Nephron (organoid): Measurements from ENCODE around the gene PPM1L.

Source experiments
- H3K27ac Mint-ChIP-seq, 3 experiments: 2 replicates each; pipeline ENCODE4 v1.8.0; 2020; ENCODE audit warnings: mixed read lengths in 3 of 3, mild to moderate bottlenecking in 2 of 3, moderate library complexity in 1 of 3
- H3K27me3 Mint-ChIP-seq: 2 replicates; pipeline ENCODE4 v1.8.0; 2021; ENCODE audit warnings: low read depth, mild to moderate bottlenecking, moderate library complexity, mixed read lengths
- H3K36me3 Mint-ChIP-seq: 2 replicates; pipeline ENCODE4 v1.8.0; 2020; ENCODE audit warnings: low read depth, mixed read lengths
- H3K4me1 Mint-ChIP-seq: 2 replicates; pipeline ENCODE4 v1.8.0; 2020; ENCODE audit warnings: mixed read lengths
- H3K4me3 Mint-ChIP-seq, 3 experiments: 2 replicates each; pipeline ENCODE4 v1.8.0; 2020; ENCODE audit warnings: mild to moderate bottlenecking in 3 of 3, mixed read lengths in 3 of 3, moderate library complexity in 2 of 3
- H3K9me3 Mint-ChIP-seq: 2 replicates; pipeline ENCODE4 v1.8.0; 2020; ENCODE audit warnings: mixed read lengths
- TF ChIP-seq, protein P1 (sequence below), 3 experiments: fragments of 200-600 bp; sonication (generic); IDR thresholded peaks; one replicate each; pipeline ENCODE4 v1.5.0; 2021; ENCODE audit warnings: antibody characterized with exemption in 3 of 3; ENCODE audit not compliant: unreplicated experiment in 3 of 3

The PPM1L gene

DNA sequence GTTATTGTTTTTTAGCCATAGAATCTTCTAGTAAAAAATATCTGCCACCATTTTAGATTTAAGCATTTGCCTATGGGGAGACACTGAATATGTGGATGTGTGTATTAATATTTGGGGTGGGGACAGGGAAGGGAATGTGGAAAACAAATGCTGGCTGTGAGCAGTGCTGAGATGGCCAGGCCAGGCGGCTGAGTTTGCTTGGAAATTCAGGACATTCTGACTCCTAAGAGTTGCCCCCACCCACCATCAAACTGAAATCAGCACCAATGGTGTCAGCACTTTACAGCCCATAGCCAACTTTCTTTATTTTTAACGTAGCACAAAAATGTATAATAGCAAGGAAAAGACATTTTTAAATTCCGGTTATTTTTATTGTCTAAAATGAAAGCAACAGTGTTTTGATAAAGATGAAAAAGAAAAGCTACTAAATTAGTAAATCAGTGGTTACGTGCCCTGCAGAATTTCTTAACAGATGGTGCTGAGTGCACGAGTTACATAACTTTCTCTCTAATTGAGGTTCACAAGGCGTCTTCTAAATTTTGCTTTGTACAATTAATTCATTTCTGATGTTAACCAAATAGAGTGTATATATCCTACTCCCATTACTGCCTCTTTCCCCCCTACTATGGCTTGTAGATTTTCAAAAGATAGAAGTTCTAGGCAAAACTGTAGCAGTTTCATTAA, 315.1 kb downstream of the PPM1L start:
- no peaks in the 10 kb centered on the region for H3K27me3 Mint-ChIP-seq
- H3K4me3 Mint-ChIP-seq = no peak overlapping the region
- H3K36me3 Mint-ChIP-seq = peaks cover 9% of the 10 kb centered on the region
- H3K27ac Mint-ChIP-seq = no peak overlapping the region
- TF ChIP-seq, protein P1, sequence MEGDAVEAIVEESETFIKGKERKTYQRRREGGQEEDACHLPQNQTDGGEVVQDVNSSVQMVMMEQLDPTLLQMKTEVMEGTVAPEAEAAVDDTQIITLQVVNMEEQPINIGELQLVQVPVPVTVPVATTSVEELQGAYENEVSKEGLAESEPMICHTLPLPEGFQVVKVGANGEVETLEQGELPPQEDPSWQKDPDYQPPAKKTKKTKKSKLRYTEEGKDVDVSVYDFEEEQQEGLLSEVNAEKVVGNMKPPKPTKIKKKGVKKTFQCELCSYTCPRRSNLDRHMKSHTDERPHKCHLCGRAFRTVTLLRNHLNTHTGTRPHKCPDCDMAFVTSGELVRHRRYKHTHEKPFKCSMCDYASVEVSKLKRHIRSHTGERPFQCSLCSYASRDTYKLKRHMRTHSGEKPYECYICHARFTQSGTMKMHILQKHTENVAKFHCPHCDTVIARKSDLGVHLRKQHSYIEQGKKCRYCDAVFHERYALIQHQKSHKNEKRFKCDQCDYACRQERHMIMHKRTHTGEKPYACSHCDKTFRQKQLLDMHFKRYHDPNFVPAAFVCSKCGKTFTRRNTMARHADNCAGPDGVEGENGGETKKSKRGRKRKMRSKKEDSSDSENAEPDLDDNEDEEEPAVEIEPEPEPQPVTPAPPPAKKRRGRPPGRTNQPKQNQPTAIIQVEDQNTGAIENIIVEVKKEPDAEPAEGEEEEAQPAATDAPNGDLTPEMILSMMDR (IDR thresholded peaks at IDR 0.05; ENCODE audit: unreplicated experiment in 3 of 3) = no peak
- H3K4me1 Mint-ChIP-seq = no peaks in the 10 kb centered on the region
- H3K9me3 Mint-ChIP-seq = no peaks in the 10 kb centered on the region

- TF ChIP-seq, protein P1 (IDR thresholded peaks at IDR 0.05; ENCODE audit: unreplicated experiment in 3 of 3) = no peak
- Mint-ChIP-seq H3K27ac (no peak overlapping the region), H3K36me3 (peaks cover 8% of the 10 kb centered on the region), H3K4me1 (no peaks in the 10 kb centered on the region), H3K9me3 (no peaks in the 10 kb centered on the region), H3K27me3 (no peaks in the 10 kb centered on the region), H3K4me3 (no peak overlapping the region)
Measured at GRCh38 chr3:161072211-161072621, 316.2 kb downstream of the PPM1L start.

DNA sequence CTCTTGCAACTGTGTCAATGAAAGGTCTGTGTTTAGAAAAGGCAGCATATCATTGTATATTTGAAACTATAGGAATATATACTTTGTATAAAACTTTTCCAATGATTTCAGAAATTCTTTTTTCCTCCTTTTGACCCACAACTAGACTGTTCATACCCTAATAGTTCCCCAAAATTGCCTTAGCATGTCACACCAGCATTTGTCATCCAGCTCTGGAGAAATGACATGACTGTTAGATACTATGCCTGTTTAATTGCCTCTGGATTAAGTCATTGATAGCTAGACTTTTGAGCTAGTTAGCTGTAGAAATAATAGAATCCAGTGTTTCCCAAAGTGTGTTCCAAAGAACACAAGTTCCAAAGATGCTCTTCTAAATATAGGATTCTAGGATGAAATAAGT, 316.7 kb downstream of the PPM1L start:
- Mint-ChIP-seq H3K9me3 (no peaks in the 10 kb centered on the region), H3K4me1 (no peaks in the 10 kb centered on the region), H3K36me3 (peaks cover 4% of the 10 kb centered on the region), H3K27me3 (no peaks in the 10 kb centered on the region), H3K4me3 (no peak overlapping the region), H3K27ac (no peak overlapping the region)
- TF ChIP-seq, protein P1 (IDR thresholded peaks at IDR 0.05; ENCODE audit: unreplicated experiment in 3 of 3) = no peak

GRCh38 chr3:161073181-161073580, 317.1 kb downstream of the PPM1L start:
- peaks cover 4% of the 10 kb centered on the region for H3K36me3 Mint-ChIP-seq
- TF ChIP-seq, protein P1 (IDR thresholded peaks at IDR 0.05; ENCODE audit: unreplicated experiment in 3 of 3) = no peak
- no peaks in the 10 kb centered on the region for H3K27me3 Mint-ChIP-seq
- H3K9me3 Mint-ChIP-seq = no peaks in the 10 kb centered on the region
- no peaks in the 10 kb centered on the region for H3K4me1 Mint-ChIP-seq
- no peak overlapping the region for H3K27ac Mint-ChIP-seq
- H3K4me3 Mint-ChIP-seq = no peak overlapping the region

GRCh38 chr3:161081633-161082032, 325.6 kb downstream of the PPM1L start:
- TF ChIP-seq, protein P1 (IDR thresholded peaks at IDR 0.05; ENCODE audit: unreplicated experiment in 3 of 3) = no peak
- Mint-ChIP-seq H3K4me1 (no peaks in the 10 kb centered on the region), H3K9me3 (no peaks in the 10 kb centered on the region), H3K36me3 (peaks cover 5% of the 10 kb centered on the region), H3K27me3 (no peaks in the 10 kb centered on the region), H3K27ac (no peak overlapping the region), H3K4me3 (no peak overlapping the region)

DNA sequence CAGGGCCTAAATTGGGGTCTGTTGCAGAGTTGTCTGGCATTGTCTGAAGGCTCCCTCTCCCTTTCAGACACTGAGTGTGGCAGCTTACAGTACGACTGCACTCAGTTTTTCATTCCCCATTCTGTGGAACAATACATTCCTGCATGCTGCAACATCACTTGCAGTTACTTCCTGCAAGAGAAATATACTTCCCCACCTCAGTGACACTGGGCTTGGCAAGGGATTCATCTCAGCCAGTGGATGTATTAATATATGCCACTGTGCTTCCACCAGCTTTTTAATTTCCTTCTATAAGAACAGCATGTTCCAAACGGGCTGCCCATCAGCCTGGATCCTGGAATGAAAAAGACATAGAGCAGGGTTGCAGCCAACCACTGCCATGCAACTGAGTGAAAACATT, 326.0 kb downstream of the PPM1L start:
- H3K27ac Mint-ChIP-seq = no peak overlapping the region
- H3K27me3 Mint-ChIP-seq = no peaks in the 10 kb centered on the region
- TF ChIP-seq, protein P1 (IDR thresholded peaks at IDR 0.05; ENCODE audit: unreplicated experiment in 3 of 3) = no peak
- peaks cover 5% of the 10 kb centered on the region for H3K36me3 Mint-ChIP-seq
- H3K4me1 Mint-ChIP-seq = no peaks in the 10 kb centered on the region
- no peak overlapping the region for H3K4me3 Mint-ChIP-seq
- no peaks in the 10 kb centered on the region for H3K9me3 Mint-ChIP-seq
